GM18507 (cell line): ENCODE measurements around the gene TMPRSS3.

Experiments used
- DNase-seq: peaks from one replicate; pipeline ENCODE4 v3.0.0; 2011; ENCODE audit warnings: low read depth; ENCODE audit not compliant: insufficient read length; ENCODE audit errors: extremely low spot score
- FAIRE-seq: peaks from 2 replicates; lab custom pipeline; 2011; peaks lifted over from hg19 to GRCh38; lab: Jason Lieb, UNC

The TMPRSS3 gene

DNA sequence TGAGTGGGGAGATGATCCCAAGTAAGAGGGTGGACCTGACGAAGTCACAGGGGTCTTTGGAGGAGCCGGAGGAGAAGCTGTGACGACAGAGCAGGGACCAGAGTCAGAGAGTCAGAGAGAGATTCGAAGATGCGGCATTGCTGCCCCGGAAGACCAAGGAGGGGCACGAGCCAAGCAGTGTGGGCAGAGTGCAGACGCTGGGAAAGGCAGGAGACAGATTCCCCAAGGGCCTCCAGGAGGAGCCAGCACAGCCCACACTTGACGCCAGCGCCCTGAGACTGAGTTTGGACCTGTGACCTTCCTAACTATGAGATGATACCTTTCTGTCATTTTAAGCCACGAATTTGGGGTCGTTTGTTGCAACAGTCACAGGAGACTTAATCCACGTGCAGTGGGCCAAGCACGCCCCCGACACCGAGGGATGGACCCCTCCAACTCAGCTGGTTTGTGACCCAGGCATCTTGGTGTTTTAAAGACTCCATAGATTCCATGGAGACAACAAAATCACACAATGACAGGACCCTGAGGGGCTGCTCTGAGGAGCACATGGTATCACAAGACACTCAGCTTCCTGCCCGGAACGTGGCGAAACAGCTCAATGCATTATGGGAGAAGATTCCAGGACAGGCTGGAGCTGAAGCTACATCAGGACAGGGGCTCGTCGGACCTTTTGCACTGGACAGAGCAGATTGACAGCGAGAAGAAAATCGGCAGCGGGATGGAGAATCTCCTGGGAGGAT lies 18.5 kb downstream of the TMPRSS3 start:
- no peak for DNase-seq
- FAIRE-seq: no peak

DNA sequence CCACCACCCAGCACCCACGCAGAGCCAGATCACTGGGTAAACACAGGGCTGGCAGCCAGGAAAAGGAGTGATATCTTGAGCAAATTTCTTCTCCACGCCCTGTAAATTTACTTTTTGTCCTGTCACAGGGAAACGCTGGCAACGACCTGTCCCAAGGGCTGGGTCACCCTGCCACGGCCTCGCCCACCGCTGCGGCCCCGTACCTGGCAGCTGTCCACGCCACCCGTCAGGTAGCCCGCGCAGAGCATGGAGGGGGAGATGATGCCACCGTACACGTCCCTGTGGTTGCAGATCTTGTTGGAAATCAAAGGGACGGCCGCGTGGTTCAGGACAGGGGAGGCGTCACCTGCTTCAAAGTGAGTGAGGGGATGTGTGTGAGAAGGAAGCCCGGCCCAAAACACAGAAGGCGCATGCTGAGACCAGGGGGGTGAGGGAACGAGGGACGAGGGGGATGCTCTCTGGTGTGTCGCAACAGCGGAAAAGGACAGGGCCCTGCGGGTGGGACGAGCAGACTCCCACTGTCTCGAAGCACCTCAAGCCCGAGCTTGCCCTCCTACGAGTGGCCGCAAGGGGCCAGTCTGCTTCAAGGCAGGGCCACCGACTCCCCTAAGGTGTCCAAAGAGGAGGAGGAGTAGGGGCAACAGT lies 19.4 kb downstream of the TMPRSS3 start:
- no peak for FAIRE-seq
- DNase-seq: no peak

GRCh38 chr21:42375966-42376337 lies 19.9 kb downstream of the TMPRSS3 start:
- no peak for DNase-seq
- FAIRE-seq: no peak

DNA sequence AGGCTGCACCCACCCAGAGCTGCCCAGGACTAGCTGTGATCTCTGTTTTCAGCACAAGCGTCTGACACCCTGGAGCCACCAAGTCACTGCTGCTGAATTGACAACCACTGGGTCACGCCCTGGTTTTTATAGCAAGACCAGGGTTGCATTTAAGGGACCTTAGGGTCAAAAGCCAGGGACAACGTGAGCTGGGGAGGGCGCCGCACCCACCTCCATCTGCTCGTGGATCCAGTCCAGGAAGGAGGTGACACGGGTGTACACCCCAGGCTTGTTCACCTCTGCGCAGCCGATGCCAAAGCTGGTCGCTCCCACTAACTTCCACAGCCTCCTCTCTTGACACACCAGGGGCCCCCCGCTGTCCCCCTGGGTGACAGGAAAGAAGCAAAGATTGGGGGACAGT lies 20.3 kb downstream of the TMPRSS3 start:
- FAIRE-seq (no peak), DNase-seq (no peak)

DNA sequence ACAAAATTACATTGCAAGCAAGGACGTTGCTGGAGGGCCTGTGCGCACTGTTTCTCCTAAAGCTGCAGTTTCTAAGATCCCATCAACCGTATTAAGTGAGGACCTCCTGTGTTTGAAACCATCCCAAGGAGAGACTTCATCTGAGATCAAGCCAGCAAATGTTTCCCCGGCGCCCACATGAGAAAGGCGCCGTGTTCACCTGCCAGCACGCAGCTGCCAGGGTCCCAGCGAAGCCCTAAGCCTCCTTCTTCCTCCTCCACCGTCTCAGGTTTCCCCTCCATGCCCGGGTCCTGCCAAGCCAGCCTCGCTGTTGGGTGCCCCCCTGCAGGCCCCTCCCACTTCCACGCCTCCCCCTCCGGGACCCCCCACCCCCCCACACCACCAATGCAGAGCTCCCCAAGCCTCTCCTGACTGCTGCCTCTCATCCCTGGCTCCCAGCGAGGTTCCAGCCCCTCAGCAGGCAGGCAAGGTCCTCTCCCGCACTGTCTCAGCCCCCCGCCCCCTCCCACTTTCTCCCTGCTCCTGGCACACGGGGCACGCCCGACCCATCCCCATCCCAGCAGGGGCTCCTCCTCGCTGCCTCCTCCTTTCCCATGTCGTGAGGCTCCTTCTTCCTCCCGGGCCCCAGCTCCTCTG lies 20.9 kb downstream of the TMPRSS3 start:
- DNase-seq: no peak
- FAIRE-seq: no peak

- FAIRE-seq (no peak), DNase-seq (no peak)
These were observed 21.4 kb downstream of the TMPRSS3 start for GRCh38 chr21:42374457-42374856.

DNA sequence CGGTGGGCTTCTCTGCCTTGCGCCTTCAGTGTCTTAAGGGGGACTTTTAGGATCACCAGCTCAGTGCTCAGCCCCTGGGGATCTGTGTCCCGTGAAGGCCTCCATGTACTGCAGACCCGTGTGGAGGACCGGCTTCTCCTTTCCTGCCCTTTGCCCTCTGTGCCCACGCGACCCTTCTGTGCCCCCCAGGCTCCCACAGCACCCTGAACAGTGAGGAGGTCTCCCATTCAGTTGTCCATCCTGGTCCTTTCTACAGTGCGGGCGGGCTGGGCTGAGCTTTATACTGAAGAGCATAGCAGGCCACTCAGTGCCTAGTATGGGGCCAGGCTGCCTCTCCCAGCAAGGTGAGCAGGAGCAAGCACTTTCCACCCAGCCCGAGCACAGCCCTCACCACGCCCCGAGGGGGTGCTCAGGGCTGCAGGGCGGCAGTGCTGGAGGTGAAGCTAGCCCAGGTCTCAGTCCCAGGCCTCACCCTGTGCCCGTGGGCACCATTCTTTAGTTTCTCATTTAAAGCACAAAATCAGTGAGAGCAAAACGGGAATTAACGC lies 21.9 kb downstream of the TMPRSS3 start:
- FAIRE-seq: no peak
- DNase-seq: no peak

DNA sequence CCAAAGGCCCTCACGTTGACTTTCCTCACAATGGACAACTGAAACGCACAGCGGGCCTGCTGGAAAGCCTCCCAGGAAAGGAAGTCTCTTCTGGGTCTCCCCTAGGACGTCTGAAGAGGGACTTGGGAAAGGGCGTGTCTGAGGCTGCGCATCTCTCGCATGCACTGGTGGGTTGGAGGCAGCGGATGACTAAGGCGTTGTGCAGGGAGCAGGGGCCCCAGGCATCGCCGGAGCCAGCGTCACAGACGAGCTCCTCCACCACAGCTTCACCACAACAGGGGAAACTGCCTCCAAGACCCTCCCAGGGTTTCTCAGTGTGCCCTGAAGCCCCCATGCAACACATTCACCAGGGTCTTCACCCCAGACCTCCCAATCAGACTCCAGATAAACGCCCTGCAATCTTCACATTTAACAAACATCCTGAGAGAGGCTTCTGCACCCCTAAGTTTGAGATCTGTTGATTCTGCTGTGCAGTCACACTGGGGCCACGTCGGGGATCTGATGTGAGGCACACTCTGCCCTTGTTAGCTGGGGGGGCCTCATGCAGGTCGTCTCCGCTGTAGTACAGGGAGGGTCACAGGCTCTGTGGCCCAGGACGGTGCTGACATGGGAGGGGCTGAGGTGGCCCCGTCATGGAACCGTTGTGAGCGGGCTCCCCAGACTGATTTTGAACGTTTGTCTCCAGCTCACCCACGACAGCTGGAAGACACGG lies 22.5 kb downstream of the TMPRSS3 start:
- FAIRE-seq: no peak

GRCh38 chr21:42370894-42371654 lies 24.8 kb downstream of the TMPRSS3 start:
- DNase-seq: no peak
- no peak for FAIRE-seq

More for the DNA sequence above, 22.5 kb downstream of the TMPRSS3 start:
- DNase-seq: no peak

GRCh38 chr21:42369821-42370220 lies 26.0 kb downstream of the TMPRSS3 start:
- FAIRE-seq: no peak
- DNase-seq: no peak

DNA sequence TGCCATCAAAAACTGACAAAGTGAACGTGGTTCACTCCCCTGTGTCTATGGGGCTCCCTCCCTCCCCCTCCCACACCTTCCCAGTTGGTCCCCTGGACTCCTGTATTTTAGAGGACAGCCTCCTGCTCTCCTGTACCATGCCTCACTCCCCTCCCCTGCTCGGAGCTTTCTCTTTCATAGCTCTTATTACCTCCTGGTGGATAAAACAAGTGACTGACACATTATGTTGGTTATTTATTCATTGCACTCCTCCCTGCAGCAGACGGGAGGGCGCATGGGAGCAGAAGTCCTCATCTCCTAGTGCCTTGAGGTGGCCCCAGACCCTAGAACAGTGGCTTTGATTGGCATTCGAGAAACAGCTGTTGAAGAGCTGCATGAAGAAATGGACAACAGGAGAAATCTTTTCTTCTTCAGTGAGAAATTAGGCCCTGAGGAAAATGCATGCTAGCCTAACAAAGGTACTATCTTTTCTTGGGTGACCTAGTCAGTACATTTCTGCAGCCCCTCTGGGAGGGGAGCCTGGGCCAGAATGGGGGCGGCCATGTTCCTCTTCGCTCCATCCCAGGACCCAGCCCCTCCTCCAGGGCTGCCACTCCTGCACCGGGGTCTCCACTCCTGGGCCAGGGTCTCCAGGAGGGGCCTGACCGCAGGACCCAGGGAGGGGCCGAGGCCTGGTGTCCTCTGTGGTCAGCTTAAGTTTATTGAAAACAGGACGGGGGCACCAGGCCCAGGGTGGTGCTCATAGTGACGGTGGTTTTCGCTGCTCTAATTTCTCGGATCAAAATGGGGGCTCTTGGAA lies 28.3 kb downstream of the TMPRSS3 start:
- DNase-seq: no peak
- FAIRE-seq: no peak

DNA sequence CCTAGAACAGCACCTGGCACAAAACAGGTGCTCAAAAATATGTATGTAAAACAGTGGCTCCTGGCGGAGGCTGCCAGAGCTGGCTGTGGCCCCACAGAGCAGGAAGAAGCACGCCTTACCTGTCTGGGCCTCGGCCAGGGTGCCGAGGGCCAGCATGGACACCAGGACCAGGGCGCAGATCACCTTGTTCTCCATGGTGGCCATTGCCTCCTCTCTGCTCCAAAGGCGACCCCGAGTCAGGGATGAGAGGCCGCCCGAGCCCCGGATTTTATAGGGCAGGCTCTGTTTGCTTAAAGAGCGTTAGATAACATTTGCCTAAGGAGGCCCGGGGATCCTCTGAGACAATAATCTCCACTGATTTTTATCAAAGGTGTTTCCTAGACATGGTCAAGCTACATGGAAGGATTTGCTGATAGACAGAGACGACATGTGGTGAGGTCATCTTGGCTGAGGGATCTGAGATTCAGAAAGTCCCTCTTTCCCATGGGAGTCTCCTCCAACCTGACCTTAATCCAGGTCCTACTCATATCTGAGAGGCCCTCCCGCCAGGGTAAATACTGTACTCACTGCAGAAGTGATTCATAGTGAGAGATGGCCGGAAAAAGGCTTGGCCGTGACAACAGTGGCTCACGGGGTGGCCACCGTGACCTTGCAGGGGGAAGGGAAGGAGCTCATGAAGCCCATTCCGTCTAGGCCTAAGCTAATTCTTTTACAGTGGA lies 29.4 kb downstream of the TMPRSS3 start, which contains the start of gene TFF1:
Gene TFF1, minus strand, starts transcription at position 244 of the 719 bp plus-strand sequence. Its CDS starts 40 bp downstream, at position 204.
- DNase-seq: no peak
- no peak for FAIRE-seq

GRCh38 chr21:42365770-42366169 lies 30.1 kb downstream of the TMPRSS3 start:
- no peak for DNase-seq
- no peak for FAIRE-seq

GRCh38 chr21:42364304-42364865 lies 31.5 kb downstream of the TMPRSS3 start:
- DNase-seq (no peak), FAIRE-seq (no peak)

DNA sequence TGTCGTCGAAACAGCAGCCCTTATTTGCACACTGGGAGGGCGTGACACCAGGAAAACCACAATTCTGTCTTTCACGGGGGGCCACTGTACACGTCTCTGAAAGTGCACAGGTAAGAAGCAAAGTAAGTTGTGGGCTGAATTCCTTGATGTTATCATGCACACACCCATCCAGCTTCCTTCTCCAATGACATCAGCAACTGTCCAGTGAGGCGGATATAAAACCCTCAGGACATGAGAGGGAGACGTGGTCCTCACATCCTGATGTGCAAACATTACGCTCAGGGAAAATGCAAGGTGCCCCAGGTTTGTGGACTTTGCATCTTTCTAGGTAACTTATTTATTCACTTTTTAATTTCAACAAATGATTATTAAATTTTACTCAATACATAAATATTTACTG lies 32.5 kb downstream of the TMPRSS3 start:
- FAIRE-seq (no peak), DNase-seq (no peak)

DNA sequence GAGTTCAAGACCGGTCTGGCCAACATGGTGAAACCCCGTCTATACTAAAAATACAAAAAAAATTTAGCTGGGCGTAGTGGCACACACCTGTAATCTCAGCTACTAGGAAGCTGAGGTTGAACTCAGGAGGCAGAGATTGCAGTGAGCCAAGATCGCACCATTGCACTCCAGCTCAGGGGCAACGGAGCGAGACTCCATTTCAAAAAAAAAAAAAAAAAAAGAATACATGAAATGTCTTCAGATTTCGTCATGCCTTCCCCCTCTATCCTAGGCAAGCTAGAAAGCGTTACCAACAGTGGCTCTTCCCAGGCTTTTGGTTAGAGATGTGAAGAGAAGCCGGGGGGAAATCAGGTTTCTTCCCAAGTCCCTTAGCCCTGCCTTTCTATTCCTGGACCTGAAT lies 33.2 kb downstream of the TMPRSS3 start:
- no peak for DNase-seq
- FAIRE-seq: no peak

- FAIRE-seq: no peak
- DNase-seq: no peak
These were observed 33.7 kb downstream of the TMPRSS3 start for GRCh38 chr21:42362198-42362597.

GRCh38 chr21:42361286-42361685 lies 34.6 kb downstream of the TMPRSS3 start:
- FAIRE-seq (no peak), DNase-seq (no peak)
